HUES48 (cell line): ENCODE measurements around the gene PRM2.
A peak's percentile ranks its signal among the peaks of the same experiment; 100 is the strongest.

Experiments
- H3K27ac ChIP-seq: one replicate; pipeline ENCODE4 v1.7.0; 2013; ENCODE audit warnings: low read depth, low read length, inconsistent platforms
- H3K27me3 ChIP-seq: 2 replicates; pipeline ENCODE4 v1.6.1; 2013; ENCODE audit warnings: mild to moderate bottlenecking, low read length; ENCODE audit not compliant: control insufficient read depth, insufficient read depth
- H3K36me3 ChIP-seq: 2 replicates; pipeline ENCODE4 v1.6.1; 2013; ENCODE audit warnings: low read length; ENCODE audit not compliant: control insufficient read depth, insufficient read depth
- H3K4me1 ChIP-seq: 2 replicates; pipeline ENCODE4 v1.6.1; 2013; ENCODE audit warnings: mild to moderate bottlenecking, low read length; ENCODE audit not compliant: control insufficient read depth, insufficient read depth
- H3K4me3 ChIP-seq: 2 replicates; pipeline ENCODE4 v1.5.1; 2013; ENCODE audit warnings: mild to moderate bottlenecking, low read depth, low read length
- H3K9ac ChIP-seq: 2 replicates; pipeline ENCODE4 v1.6.1; 2013; ENCODE audit warnings: mild to moderate bottlenecking, low read depth, low read length, moderate library complexity
- H3K9me3 ChIP-seq: 2 replicates; pipeline ENCODE4 v1.6.1; 2013; ENCODE audit warnings: low read length; ENCODE audit not compliant: control insufficient read depth, insufficient read depth

Gene PRM2

GRCh38 chr16:11276143-11276895 lies at the start of gene PRM2:
Gene PRM2 (minus strand): TSS chr16:11276480. CDS start chr16:11276370, 110 bp downstream.
- H3K9ac ChIP-seq, result no peak within 1 kb of the TSS
- H3K9me3 ChIP-seq, result no peaks in the 10 kb centered on the region
- no peak within 1 kb of the TSS for H3K4me3 ChIP-seq
- no peaks in the 10 kb centered on the region for H3K27me3 ChIP-seq
- 0 out of 2 replicates have a peak, but pooled peaks cover 3% of the 10 kb centered on the region for H3K4me1 ChIP-seq
- no peak within 1 kb of the TSS for H3K27ac ChIP-seq
- no peaks in the 10 kb centered on the region for H3K36me3 ChIP-seq

GRCh38 chr16:11325404-11326083 lies 49.3 kb upstream of the PRM2 start:
- Histone ChIP-seq H3K27me3 (no peaks in the 10 kb centered on the region), H3K9ac (no peak overlapping the region), H3K4me3 (no peak overlapping the region), H3K4me1 (peaks cover 30% of the 10 kb centered on the region), H3K9me3 (no peaks in the 10 kb centered on the region), H3K27ac (no peak overlapping the region), H3K36me3 (no peaks in the 10 kb centered on the region)

- no peak overlapping the region for H3K4me3 ChIP-seq
- no peak overlapping the region for H3K27ac ChIP-seq
- no peak overlapping the region for H3K9ac ChIP-seq
- no peaks in the 10 kb centered on the region for H3K27me3 ChIP-seq
- H3K9me3 ChIP-seq, result no peaks in the 10 kb centered on the region
- H3K36me3 ChIP-seq, result no peaks in the 10 kb centered on the region
- peaks cover 17% of the 10 kb centered on the region for H3K4me1 ChIP-seq
Measured at GRCh38 chr16:11323551-11324336, 47.5 kb upstream of the PRM2 start.

GRCh38 chr16:11322823-11323222 lies 46.5 kb upstream of the PRM2 start:
- H3K27me3 ChIP-seq, result no peaks in the 10 kb centered on the region
- H3K27ac ChIP-seq, result no peak overlapping the region
- H3K9me3 ChIP-seq, result no peaks in the 10 kb centered on the region
- H3K36me3 ChIP-seq, result no peaks in the 10 kb centered on the region
- peaks cover 11% of the 10 kb centered on the region; the same call in 1 of the 2 replicates for H3K4me1 ChIP-seq
- no peak overlapping the region for H3K4me3 ChIP-seq
- H3K9ac ChIP-seq, result no peak overlapping the region

GRCh38 chr16:11321662-11322061 lies 45.4 kb upstream of the PRM2 start:
- no peaks in the 10 kb centered on the region for H3K9me3 ChIP-seq

GRCh38 chr16:11320170-11320569 lies 43.9 kb upstream of the PRM2 start:
- H3K4me3 ChIP-seq, result no peak overlapping the region
- no peaks in the 10 kb centered on the region for H3K27me3 ChIP-seq
- peaks cover 16% of the 10 kb centered on the region for H3K4me1 ChIP-seq
- H3K9me3 ChIP-seq, result no peaks in the 10 kb centered on the region
- no peaks in the 10 kb centered on the region for H3K36me3 ChIP-seq
- H3K9ac ChIP-seq, result no peak overlapping the region
- no peak overlapping the region for H3K27ac ChIP-seq

More at GRCh38 chr16:11321662-11322061, 45.4 kb upstream of the PRM2 start:
- no peak overlapping the region for H3K4me3 ChIP-seq
- H3K27ac ChIP-seq, result no peak overlapping the region
- no peaks in the 10 kb centered on the region for H3K36me3 ChIP-seq
- no peak overlapping the region for H3K9ac ChIP-seq
- H3K27me3 ChIP-seq, result no peaks in the 10 kb centered on the region
- H3K4me1 ChIP-seq, result peaks cover 5% of the 10 kb centered on the region

- H3K27me3 ChIP-seq, result no peaks in the 10 kb centered on the region
- no peak overlapping the region for H3K27ac ChIP-seq
- H3K36me3 ChIP-seq, result no peaks in the 10 kb centered on the region
- peaks cover 20% of the 10 kb centered on the region for H3K4me1 ChIP-seq
- H3K4me3 ChIP-seq, result no peak overlapping the region
- no peaks in the 10 kb centered on the region for H3K9me3 ChIP-seq
- H3K9ac ChIP-seq, result no peak overlapping the region
Measured at GRCh38 chr16:11319529-11320146, 43.4 kb upstream of the PRM2 start.

GRCh38 chr16:11318817-11319216 lies 42.5 kb upstream of the PRM2 start:
- Histone ChIP-seq H3K27me3 (no peaks in the 10 kb centered on the region), H3K4me1 (peaks cover 28% of the 10 kb centered on the region), H3K9ac (no peak overlapping the region), H3K36me3 (no peaks in the 10 kb centered on the region), H3K9me3 (no peaks in the 10 kb centered on the region), H3K4me3 (no peak overlapping the region), H3K27ac (no peak overlapping the region)

GRCh38 chr16:11316331-11317015 lies 40.2 kb upstream of the PRM2 start:
- H3K4me1 ChIP-seq, result peaks cover 43% of the 10 kb centered on the region
- H3K4me3 ChIP-seq, result peak overlapping the region; percentile 12; the same call in 1 of the 2 replicates
- no peaks in the 10 kb centered on the region for H3K36me3 ChIP-seq
- no peaks in the 10 kb centered on the region for H3K9me3 ChIP-seq
- no peaks in the 10 kb centered on the region for H3K27me3 ChIP-seq
- peak overlapping the region; percentile 91 for H3K27ac ChIP-seq
- H3K9ac ChIP-seq, result peak overlapping the region; percentile 49; the same call in 1 of the 2 replicates

GRCh38 chr16:11315510-11315909 lies 39.2 kb upstream of the PRM2 start:
- Histone ChIP-seq H3K27ac (peak overlapping the region; percentile 91), H3K4me3 (peak overlapping the region; percentile 12; the same call in 1 of the 2 replicates), H3K9me3 (no peaks in the 10 kb centered on the region), H3K9ac (0 out of 2 replicates have a peak overlapping the region, but pooled peaks have one; percentile 49), H3K27me3 (no peaks in the 10 kb centered on the region), H3K36me3 (no peaks in the 10 kb centered on the region), H3K4me1 (peaks cover 43% of the 10 kb centered on the region)
